Putamen (tissue), 1 donor: ENCODE data around the gene OLFM2.
"Not testable (repeated sequence)": the region's sequence is repeated elsewhere in the genome, so short reads cannot be mapped to it uniquely, and the experiment has no call there.

Source experiments
- DNase-seq: peaks from one replicate; pipeline ENCODE4 v3.0.0-alpha.2; 2016; ENCODE audit warnings: low spot score

Gene OLFM2

DNA sequence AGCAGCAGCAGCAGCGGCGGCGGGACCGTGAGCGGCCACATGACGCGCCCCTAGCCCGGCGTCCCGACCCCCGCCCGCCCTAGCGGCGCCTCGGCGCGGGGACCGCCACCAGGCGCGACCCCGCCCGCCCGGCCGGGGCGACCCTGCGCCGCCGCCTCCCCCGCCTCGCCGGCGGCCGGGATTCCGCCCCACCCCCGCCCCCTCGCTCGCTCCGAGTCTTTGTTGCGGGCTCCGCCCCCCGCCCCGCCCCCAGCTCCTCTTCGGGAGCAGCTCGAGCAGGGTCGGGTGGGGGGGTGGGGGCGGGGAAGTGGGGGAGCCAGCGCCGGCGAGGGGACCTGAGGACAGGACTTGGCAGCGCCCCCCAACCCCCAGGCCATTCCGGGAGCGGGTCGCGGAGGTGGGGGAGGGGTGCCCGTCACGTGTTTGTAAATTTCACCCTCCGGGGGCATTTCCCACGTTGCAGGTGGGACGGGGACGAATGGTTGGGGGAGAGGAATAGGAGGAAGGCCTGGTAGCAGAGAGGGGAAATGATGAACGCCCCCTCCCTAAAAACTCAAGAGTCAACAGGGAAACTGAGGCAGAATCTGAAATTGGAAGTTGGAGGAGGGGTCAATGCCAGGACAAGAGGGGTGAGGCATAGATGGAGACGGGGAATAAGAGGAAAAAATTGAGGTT is at the start of gene OLFM2:
Gene OLFM2, minus strand, starts transcription at position 190 of the 675 bp plus-strand sequence. Its CDS starts 149 bp downstream, at position 41.
- DNase-seq: no peak

DNA sequence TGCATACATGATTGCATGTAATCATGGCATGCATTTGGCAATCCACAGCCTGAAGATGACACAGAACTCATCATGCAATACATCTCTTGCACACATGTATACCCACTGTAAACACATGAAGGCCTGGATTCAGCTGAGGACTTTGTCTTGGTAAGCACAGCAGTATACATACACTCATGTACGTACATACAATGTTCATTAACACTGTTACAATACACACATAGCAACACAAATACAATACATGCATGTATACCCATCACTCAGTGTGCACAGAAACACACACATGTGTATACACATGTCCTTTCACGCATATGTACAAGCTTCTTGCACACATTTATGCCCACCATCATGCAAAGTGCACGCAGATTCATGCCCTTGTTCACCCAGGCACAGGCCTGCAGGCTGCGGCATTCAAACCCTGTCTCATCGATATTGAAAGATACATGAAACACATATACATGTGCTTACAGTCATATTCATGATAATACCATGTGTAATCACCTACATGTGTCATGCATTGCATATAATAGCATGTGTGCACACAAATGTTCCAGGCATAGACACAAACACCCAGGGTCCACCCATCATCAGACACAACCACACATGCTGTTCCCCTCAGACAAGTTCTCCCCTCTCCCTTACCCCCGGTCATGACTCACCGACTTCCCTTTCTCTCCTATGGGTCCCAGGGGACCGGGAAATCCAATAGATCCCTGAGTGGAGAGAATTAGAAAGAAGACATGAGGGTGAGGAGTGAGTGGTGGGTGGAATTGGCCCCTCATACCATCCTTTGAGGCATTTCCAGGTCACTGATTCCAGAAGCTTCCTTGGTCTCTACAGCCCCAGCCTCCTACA is 45.3 kb upstream of the OLFM2 start:
- no peak for DNase-seq

DNA sequence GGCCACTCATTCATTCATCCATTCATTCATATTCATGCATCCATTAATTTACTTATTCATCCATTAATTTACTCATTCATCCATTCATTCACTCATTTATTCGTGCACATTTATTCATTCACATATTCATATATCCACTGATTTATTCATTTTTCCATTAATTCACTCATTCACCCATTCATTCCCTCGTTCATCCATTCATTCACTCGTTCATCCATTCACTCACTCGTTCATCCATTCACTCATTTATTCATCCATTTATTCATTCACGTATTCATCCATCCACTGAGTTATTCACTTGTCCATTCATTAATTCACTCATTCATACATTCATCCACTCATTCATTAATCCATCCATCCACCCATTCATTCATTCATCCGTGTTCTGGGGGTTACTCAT is 35.8 kb upstream of the OLFM2 start:
- DNase-seq: no peak

- DNase-seq: no peak
Measured at GRCh38 chr19:9971166-9971897, 35.0 kb upstream of the OLFM2 start.

DNA sequence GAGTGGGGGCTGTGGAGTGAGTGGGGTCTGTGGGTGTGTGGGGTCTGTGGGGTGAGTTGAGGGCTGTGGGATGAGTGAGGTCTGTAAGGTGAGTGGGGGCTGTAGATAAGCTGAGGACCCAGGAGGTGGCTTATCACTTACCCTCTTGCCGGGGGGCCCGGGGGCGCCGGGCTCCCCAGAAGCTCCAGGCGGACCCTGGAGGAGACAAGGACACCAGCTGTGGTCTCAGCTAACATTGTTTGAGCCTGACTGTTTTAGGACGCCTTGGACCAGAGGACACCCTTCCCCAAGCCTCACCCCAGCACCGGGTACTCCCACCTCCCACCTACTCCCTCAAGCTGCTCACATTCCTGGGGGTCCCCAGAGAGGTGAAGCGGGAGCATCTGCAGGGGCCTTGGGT is 34.2 kb upstream of the OLFM2 start:
- DNase-seq: no peak

- no peak for DNase-seq
Measured at GRCh38 chr19:9969688-9969975, 33.3 kb upstream of the OLFM2 start.

DNA sequence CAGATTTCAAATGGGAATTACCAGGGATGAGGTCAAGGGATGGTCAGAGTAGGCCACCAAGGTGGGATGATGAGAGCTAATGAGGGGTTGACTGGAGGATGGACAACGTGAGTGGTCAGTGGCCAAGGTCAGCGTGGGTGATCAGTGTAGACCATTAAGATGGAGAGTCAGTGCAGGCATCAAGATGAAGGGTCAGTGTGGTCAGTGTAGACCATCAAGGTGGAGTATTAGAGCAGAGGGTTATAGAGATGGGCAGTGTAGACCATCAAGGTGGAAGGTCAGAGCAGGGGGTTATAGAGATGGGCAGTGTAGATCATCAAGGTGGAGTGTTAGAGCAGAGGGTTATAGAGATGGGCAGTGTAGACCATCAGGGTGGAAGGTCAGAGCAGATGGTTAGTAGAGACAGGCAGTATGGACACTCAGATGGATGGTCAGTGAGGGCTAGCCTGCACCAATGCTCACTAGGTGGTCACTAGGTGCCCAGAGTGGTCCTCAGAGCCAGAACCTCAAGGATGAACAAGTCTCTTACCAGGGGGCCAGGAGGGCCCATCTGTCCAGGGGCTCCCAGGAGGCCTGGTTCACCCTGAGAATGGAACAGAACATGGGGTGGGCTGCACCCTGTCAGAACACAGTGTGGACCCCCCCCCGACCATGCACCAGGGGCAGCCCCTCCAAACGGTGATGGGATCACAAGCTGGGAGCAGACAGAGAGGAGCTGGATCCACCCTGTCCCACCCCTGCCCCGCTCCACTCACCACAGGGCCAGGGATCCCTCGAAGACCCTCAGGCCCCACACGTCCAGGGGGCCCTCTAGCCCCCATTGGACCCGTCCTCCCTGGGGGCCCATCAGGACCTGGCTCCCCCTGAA is 32.7 kb upstream of the OLFM2 start:
- DNase-seq: no peak

GRCh38 chr19:9967326-9967725 is 31.0 kb upstream of the OLFM2 start:
- DNase-seq: no peak

DNA sequence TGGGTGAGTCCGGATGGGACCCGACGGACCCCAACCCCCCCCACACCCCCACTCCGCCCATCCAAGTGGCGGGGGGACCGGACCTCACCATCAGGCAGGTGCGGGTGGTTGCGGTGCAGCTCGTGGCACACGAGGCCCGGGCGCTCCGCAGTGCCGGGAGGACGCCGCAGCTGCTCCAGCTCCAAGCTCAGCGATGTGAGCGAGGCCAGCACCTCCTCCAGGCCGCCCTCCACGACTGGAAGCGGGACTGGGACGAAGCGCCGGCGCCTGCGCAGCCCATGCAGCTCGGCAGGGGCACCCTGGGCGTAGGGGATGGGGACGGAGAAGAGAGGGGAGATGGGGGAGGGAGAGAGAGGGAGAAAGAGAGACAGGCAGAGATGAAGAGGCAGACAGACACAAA is 30.1 kb upstream of the OLFM2 start:
- no peak for DNase-seq

DNA sequence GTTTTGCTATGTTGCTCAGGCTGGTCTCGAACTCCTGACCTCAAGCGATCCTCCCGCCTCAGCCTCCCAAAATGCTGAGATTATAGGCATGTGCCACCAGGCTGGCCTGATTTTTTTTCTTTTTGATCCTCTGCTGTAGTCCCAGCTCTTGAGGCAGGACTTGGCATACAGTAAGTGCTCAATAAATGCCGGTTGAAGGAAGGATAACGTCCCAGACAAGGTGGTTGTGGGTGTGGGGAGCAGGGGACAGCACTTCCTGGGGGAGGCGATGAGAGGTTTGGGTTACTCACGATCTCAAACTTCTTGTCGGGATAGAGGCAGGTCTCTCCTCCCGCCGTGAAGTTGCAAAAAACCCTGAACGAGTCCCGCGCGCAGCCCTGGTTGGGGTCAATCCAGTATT is 29.7 kb upstream of the OLFM2 start:
- no peak for DNase-seq

GRCh38 chr19:9962623-9963290 is 26.4 kb upstream of the OLFM2 start:
- no peak for DNase-seq

DNA sequence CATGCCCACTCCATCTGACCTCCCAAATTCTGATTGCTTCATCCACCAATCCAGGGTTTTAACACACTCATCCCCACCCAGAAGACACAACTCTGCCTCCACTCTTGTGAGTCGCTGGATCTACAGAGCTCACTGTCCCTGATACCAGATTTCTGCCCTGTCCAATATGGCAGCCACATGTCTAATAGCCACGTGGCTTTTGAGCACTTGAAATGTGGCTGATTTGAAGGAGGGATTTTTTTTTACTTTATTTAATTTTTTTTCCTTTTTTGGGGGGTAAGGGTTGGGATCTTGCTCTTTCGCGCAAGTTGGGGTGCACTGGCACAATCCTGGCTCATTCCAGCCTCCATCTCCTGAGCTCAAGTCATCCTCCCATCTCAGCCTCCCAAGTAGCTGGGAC is 24.8 kb upstream of the OLFM2 start:
- no peak for DNase-seq

GRCh38 chr19:9958379-9958821 is 22.1 kb upstream of the OLFM2 start:
- no peak for DNase-seq

DNA sequence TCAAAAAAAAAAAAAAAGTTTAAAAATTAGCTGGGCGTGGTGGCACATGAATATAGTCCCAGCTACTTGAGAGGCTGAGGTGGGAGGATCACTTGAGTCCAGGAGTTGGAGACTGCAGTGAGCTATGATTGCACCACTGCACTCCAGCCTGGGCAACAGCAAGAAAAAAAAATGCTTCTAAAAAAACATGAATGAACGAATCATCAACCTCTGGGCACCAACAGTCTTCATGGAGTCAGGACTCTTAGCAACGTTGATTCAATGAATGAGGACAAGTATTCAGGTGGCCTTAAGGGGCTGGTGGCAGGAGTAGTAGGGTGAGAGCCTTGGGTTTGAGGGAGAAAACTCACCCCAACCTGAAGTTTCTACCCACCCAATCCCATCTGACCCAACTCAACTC is 20.6 kb upstream of the OLFM2 start:
- no peak for DNase-seq

DNA sequence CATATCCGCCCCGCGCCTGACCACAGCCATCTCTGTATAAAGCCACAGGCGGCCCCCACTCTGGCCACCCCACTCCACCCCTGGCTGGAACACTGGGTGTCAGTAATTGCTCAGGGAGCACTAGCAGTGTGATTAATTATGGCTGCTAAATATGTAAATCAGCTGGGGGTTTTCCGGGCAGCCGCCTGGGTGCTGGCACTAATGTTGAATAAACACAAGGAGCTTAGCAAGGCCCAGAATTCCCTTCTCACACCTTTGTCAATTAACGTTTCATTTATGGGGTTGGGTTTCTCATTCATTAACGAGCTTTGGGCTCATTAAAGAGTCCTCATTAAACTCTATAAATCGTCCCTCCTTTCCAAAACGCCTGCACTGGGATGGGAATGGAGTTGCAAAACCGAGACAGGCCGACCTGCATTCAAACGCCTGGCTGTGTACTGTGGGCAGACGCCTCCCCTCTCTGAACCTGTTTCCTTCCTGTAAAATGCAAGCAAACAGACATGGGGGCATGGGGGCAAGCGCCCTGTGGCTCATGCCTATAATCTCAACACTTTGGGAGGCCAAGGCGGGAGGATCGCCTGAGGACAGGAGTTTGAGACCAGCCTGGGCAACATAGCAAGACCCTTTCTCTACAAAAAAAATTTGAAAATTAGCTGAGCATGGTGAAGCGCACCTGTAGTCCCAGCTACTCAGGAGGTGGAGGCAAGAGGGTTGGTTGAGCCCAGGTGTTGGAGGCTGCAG is 17.7 kb upstream of the OLFM2 start:
- peak; percentile 69 for DNase-seq

- no peak for DNase-seq
Measured at GRCh38 chr19:9952276-9952675, 16.0 kb upstream of the OLFM2 start.

DNA sequence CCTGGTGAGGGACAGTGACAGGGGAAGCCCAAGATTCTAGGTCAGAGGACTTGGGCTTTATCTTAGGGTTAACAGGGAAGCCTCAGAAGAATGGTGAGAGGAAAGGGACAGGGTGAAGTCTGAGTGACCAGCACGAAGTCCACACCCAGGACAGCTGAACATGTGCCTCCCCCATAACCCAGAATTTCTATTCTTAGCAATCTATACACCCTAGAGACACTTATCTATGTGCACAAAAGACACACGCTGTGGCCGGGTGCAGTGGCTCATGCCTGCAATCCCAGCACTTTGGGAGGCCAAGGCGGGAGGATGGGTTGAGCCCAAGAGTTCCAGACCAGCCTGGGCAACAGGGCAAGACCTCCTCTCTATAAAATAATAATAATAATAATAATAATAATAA is 11.1 kb upstream of the OLFM2 start:
- no peak for DNase-seq

DNA sequence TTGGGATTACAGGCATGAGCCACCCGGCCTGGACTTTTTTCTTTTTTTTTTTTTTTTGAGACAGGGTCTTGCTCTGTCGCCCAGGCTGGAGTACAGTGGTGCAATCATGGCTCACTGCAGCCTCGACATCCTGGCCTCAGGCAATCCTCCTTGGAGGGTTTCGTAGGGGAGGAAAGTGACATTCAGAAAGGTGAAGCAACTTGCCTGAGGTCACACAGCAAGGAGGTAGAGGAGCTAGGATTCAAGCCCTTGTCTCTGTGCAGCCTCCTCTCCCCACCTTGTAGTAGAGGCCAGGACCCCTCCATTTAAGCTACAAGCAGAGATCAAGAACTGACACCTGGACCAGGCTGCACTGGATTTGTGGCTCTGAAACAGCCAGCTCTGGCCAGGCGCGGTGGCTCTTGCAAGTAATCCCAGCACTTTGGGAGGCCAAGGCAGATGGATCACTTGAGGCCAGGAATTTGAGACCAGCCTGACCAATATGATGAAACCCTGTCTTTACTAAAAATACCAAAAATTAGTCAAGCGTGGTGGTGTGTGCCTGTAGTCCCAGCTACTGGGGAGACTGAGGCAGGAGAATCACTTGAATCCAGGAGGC is 10.3 kb upstream of the OLFM2 start:
- DNase-seq: not testable (repeated sequence)

DNA sequence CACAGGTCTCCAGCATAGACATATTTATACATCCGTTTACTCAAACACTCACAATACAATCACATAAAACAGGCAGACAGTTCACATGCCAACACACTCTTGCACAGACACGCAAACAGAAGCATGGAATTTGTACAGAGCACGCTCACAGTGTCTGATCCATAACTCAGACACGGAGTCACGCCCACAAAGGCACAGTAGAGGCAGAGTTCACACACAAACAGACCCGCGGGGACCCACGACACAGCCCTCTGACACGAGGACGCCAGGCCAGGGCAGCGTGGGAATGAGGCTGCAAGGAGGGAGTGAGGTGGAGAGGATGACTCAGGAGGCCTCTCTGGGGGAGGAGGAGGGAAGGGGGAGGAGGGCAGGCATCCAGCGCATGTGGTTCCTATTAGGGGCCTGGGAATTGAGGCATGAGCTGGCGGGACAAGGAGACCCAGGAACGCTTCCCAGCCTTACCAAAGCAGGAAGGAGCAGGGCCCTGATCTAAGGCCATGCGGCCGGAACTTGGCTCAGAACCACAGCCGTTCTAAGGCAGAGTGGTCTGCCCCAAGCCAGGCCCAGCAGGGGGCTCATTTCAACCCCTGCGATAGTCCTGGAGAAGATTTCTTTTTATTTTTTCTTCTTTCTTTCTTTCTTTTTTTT is 9.1 kb upstream of the OLFM2 start:
- DNase-seq: peak; percentile 79

- no peak for DNase-seq
Measured at GRCh38 chr19:9943744-9944143, 7.4 kb upstream of the OLFM2 start.
